ENCODE measurements around the gene PEX19.

The PEX19 gene

GRCh38 chr1:160227561-160227960, 57.4 kb downstream of the PEX19 start:
- H3K4me3 ChIP-seq (ENCODE audit: low read length) = no peak overlapping the region
- DNase-seq (ENCODE audit: low read depth) = no peak
- no peak for TF ChIP-seq CTCF (IDR thresholded peaks at IDR 0.05; ENCODE audit: insufficient read depth, low read depth, low read length, missing control alignments)

- no peak for TF ChIP-seq CTCF (IDR thresholded peaks at IDR 0.05; ENCODE audit: insufficient read depth, low read depth, low read length, missing control alignments)
- no peak for DNase-seq (ENCODE audit: low read depth)
- H3K4me3 ChIP-seq (ENCODE audit: low read length) = no peak overlapping the region
Measured at GRCh38 chr1:160227034-160227433, 57.9 kb downstream of the PEX19 start.

Measured in epithelial cell of esophagus (primary cell).